NT2/D1 (cell line): ENCODE measurements around the gene TMEM50B.

Experiments
- SUZ12 ChIP-seq: IDR thresholded peaks from 2 replicates; pipeline ENCODE4 v1.6.1; 2011; ENCODE audit not compliant: insufficient read length, insufficient read depth; ENCODE audit errors: extremely low read depth
- YY1 ChIP-seq: IDR thresholded peaks from 2 replicates; pipeline ENCODE4 v1.6.1; 2011; ENCODE audit not compliant: insufficient read length, insufficient read depth

GRCh38 chr21:33437140-33437539 lies 42.6 kb downstream of the TMEM50B start:
- TF ChIP-seq SUZ12 (no peak), YY1 (no peak)
